Mesothelial cell of epicardium (in vitro differentiated cells): Measurements from ENCODE around the gene PDIA5. TPM values are rescaled to one million over a fixed set of nuclear protein-coding genes. Genes with fewer than 3 reads are reported as not detected.

Experiments used
- DNase-seq, 2 experiments: peaks; one replicate each; pipeline ENCODE4 v3.0.0; 2021; ENCODE audit warnings: low spot score in 2 of 2; ENCODE audit not compliant: unreplicated experiment in 2 of 2
- H3K27ac Mint-ChIP-seq: 2 replicates; pipeline ENCODE4 v1.8.0; 2021; ENCODE audit warnings: mixed read lengths
- H3K27me3 Mint-ChIP-seq: 2 replicates; pipeline ENCODE4 v1.8.0; 2021; ENCODE audit warnings: low read depth, mixed read lengths
- H3K36me3 Mint-ChIP-seq: 2 replicates; pipeline ENCODE4 v1.8.0; 2021; ENCODE audit warnings: mixed read lengths
- H3K4me1 Mint-ChIP-seq: 2 replicates; pipeline ENCODE4 v1.8.0; 2021; ENCODE audit warnings: mixed read lengths
- H3K4me3 Mint-ChIP-seq: 2 replicates; pipeline ENCODE4 v1.8.0; 2021; ENCODE audit warnings: mild to moderate bottlenecking, moderate library complexity, mixed read lengths
- H3K9me3 Mint-ChIP-seq: 2 replicates; pipeline ENCODE4 v1.8.0; 2021; ENCODE audit warnings: mixed read lengths
- CTCF ChIP-seq: fragments of 200-600 bp; sonication (generic); IDR thresholded peaks from one replicate; pipeline ENCODE4 v1.5.0; 2021; ENCODE audit warnings: antibody characterized with exemption; ENCODE audit not compliant: unreplicated experiment
- total RNA-seq: library from RNA; stranded (reverse); gene quantifications from 3 replicates; pipeline ENCODE4 v1.2.1, GENCODE V29; 2021

The PDIA5 gene
- total RNA-seq, 1 donor from 2014 or later = 19.1 TPM

- Mint-ChIP-seq H3K36me3 (peaks cover 37% of the 10 kb centered on the region), H3K9me3 (peaks cover 16% of the 10 kb centered on the region), H3K4me1 (no peaks in the 10 kb centered on the region), H3K4me3 (no peak overlapping the region), H3K27ac (no peak overlapping the region), H3K27me3 (no peaks in the 10 kb centered on the region)
- DNase-seq = no peak
- no peak for TF ChIP-seq CTCF
Measured at GRCh38 chr3:123163141-123163540, 96.3 kb downstream of the PDIA5 start.

- Mint-ChIP-seq H3K9me3 (peaks cover 17% of the 10 kb centered on the region), H3K27ac (no peak overlapping the region), H3K4me3 (no peak overlapping the region), H3K36me3 (peaks cover 36% of the 10 kb centered on the region), H3K27me3 (no peaks in the 10 kb centered on the region), H3K4me1 (no peaks in the 10 kb centered on the region)
- no peak for DNase-seq
- no peak for TF ChIP-seq CTCF
Measured at GRCh38 chr3:123165163-123165562, 98.3 kb downstream of the PDIA5 start.

GRCh38 chr3:123167686-123168085, 100.9 kb downstream of the PDIA5 start:
- TF ChIP-seq CTCF = no peak
- Mint-ChIP-seq H3K27me3 (no peaks in the 10 kb centered on the region), H3K4me3 (no peak overlapping the region), H3K36me3 (peaks cover 32% of the 10 kb centered on the region), H3K9me3 (peaks cover 17% of the 10 kb centered on the region), H3K4me1 (no peaks in the 10 kb centered on the region), H3K27ac (no peak overlapping the region)
- no peak for DNase-seq

GRCh38 chr3:123168122-123168521, 101.3 kb downstream of the PDIA5 start:
- no peak for DNase-seq
- Mint-ChIP-seq H3K9me3 (peaks cover 17% of the 10 kb centered on the region), H3K4me1 (no peaks in the 10 kb centered on the region), H3K36me3 (peaks cover 32% of the 10 kb centered on the region), H3K4me3 (no peak overlapping the region), H3K27me3 (no peaks in the 10 kb centered on the region), H3K27ac (no peak overlapping the region)
- no peak for TF ChIP-seq CTCF

- H3K27ac Mint-ChIP-seq = no peak overlapping the region
Measured at GRCh38 chr3:123168605-123169004, 101.8 kb downstream of the PDIA5 start.

More at GRCh38 chr3:123168605-123169004, 101.8 kb downstream of the PDIA5 start:
- Mint-ChIP-seq H3K27me3 (no peaks in the 10 kb centered on the region), H3K4me1 (no peaks in the 10 kb centered on the region), H3K4me3 (no peak overlapping the region), H3K9me3 (peaks cover 17% of the 10 kb centered on the region), H3K36me3 (peaks cover 32% of the 10 kb centered on the region)
- no peak for DNase-seq
- no peak for TF ChIP-seq CTCF
